HCT116 (cell line): Measurements from ENCODE around the gene SLBP. TPM values are rescaled to one million over a fixed set of nuclear protein-coding genes. Genes with fewer than 3 reads are reported as not detected.

ENCODE experiments used
- ATAC-seq: fragments of 200-7000 bp; cut with Tn5 transposase; 2 replicates; pipeline ENCODE4 v1.9.1; 2020; ENCODE audit warnings: mild to moderate bottlenecking, moderate library complexity
- BruUV-seq: library from RNA; stranded (reverse); fragments of 400-500 nt; replicated peaks from 2 replicates; lab custom pipeline; 2021; lab: Mats Ljungman, UMichigan
- CTCF ChIA-PET: fragments of 300-600 bp; sonication (Branson Sonifier 250); formaldehyde crosslinking; loops from one replicate; lab custom pipeline; 2021; ENCODE audit warnings: antibody characterized with exemption; lab: Charles Lee
- POLR2A ChIA-PET: fragments of 300-600, 350-600 bp; sonication (Branson Sonifier 250); formaldehyde crosslinking; loops from one replicate; lab custom pipeline; 2021; ENCODE audit warnings: antibody characterized with exemption; lab: Charles Lee
- RAD21 ChIA-PET, 2 experiments: fragments of 300-600 bp; sonication (Branson Sonifier 250); formaldehyde crosslinking; loops; one replicate each; lab custom pipeline; 2023; ENCODE audit warnings: low total read pairs in 2 of 2; ENCODE audit not compliant: uncharacterized antibody in 2 of 2, unreplicated experiment in 2 of 2, low non-redundant PET in 1 of 2; lab: Charles Lee
- DNase-seq: peaks from one replicate; pipeline ENCODE4 v3.0.0-alpha.2; 2010; ENCODE audit warnings: low read depth, low spot score
- H2AFZ ChIP-seq: fragments of 200-600 bp; shearing (Covaris generic), sonication (generic); 2 replicates; pipeline ENCODE4 v1.6.1; 2017; ENCODE audit warnings: low read depth, mixed run types, mixed read lengths, antibody characterized with exemption, low read length; ENCODE audit not compliant: poor library complexity, severe bottlenecking
- H3K27ac ChIP-seq: 2 replicates; pipeline ENCODE4 v1.5.1; 2012; ENCODE audit warnings: low read depth, low read length
- H3K27me3 ChIP-seq: fragments of 200-600 bp; sonication (generic); 2 replicates; pipeline ENCODE4 v1.6.1; 2016; ENCODE audit warnings: mixed run types, low read length, mixed read lengths; ENCODE audit not compliant: insufficient read depth
- H3K36me3 ChIP-seq, 2 experiments: fragments of 200-500 bp in 1 of 2; fragments of 200-600 bp in 1 of 2; sonication (Bioruptor generic) in 1 of 2; sonication (generic) in 1 of 2; 2 replicates each; pipeline versions ENCODE4 v1.5.1 to v1.6.1; 2014 to 2016; ENCODE audit warnings: low read length in 2 of 2, inconsistent platforms in 1 of 2, mixed read lengths in 1 of 2, mixed run types in 1 of 2; ENCODE audit not compliant: insufficient read depth in 2 of 2, control insufficient read depth in 1 of 2
- H3K4me1 ChIP-seq, 2 experiments: fragments of 200-600 bp in 1 of 2; sonication (generic) in 1 of 2; 2 replicates each; pipeline versions ENCODE4 v1.5.1 to v1.6.1; 2012 to 2017; ENCODE audit warnings: low read length in 2 of 2, inconsistent platforms in 1 of 2, mild to moderate bottlenecking in 1 of 2, mixed read lengths in 1 of 2, mixed run types in 1 of 2, moderate library complexity in 1 of 2; ENCODE audit not compliant: insufficient read depth in 2 of 2, control insufficient read depth in 1 of 2
- H3K4me2 ChIP-seq: fragments of 200-600 bp; sonication (generic); 2 replicates; pipeline ENCODE4 v1.6.1; 2017; ENCODE audit warnings: mixed run types, low read length, mixed read lengths
- H3K4me3 ChIP-seq, 2 experiments: fragments of 200-600 bp in 1 of 2; sonication (generic) in 1 of 2; replicated peaks in 1 of 2; 2 replicates each; pipeline ENCODE4 v1.5.1; 2011 to 2016; ENCODE audit warnings: low read length in 2 of 2, control low read depth in 1 of 2, low read depth in 1 of 2, mild to moderate bottlenecking in 1 of 2, mixed read lengths in 1 of 2, mixed run types in 1 of 2
- H3K79me2 ChIP-seq: fragments of 200-600 bp; sonication (generic); 2 replicates; pipeline ENCODE4 v1.6.1; 2017; ENCODE audit warnings: mild to moderate bottlenecking, mixed run types, low read length, moderate library complexity, mixed read lengths; ENCODE audit not compliant: insufficient read depth
- H3K9ac ChIP-seq: fragments of 200-600 bp; sonication (generic); 2 replicates; pipeline ENCODE4 v1.6.1; 2016; ENCODE audit warnings: low read length, mixed read lengths
- H3K9me2 ChIP-seq: fragments of 200-600 bp; sonication (generic), shearing (Covaris generic); 2 replicates; pipeline ENCODE4 v1.6.1; 2017; ENCODE audit warnings: mixed run types, mild to moderate bottlenecking, moderate library complexity; ENCODE audit not compliant: insufficient read depth
- H3K9me3 ChIP-seq, 2 experiments: fragments of 200-500 bp in 1 of 2; fragments of 200-600 bp in 1 of 2; sonication (Bioruptor generic) in 1 of 2; sonication (generic) in 1 of 2; 2 replicates each; pipeline ENCODE4 v1.6.1; 2014 to 2017; ENCODE audit warnings: low read length in 2 of 2, mixed read lengths in 2 of 2, inconsistent platforms in 1 of 2, low read depth in 1 of 2, mild to moderate bottlenecking in 1 of 2, mixed run types in 1 of 2, moderate library complexity in 1 of 2; ENCODE audit not compliant: control insufficient read depth in 1 of 2, insufficient read depth in 1 of 2
- H4K20me1 ChIP-seq: fragments of 200-600 bp; sonication (generic), shearing (Covaris generic); 2 replicates; pipeline ENCODE4 v1.6.1; 2017; ENCODE audit warnings: mixed run types, mild to moderate bottlenecking, moderate library complexity; ENCODE audit not compliant: insufficient read depth
- CBX3 ChIP-seq: IDR thresholded peaks from 2 replicates; pipeline ENCODE4 v1.6.1; 2012; ENCODE audit warnings: low read depth
- CTCF ChIP-seq, 3 experiments: fragments of 200-600 bp in 1 of 3; sonication (generic) in 1 of 3; IDR thresholded peaks in 2 of 3; conservative IDR thresholded peaks in 1 of 3; 2 replicates each; pipeline ENCODE4 v1.5.1; 2012 to 2017; ENCODE audit warnings: low read depth in 2 of 3, low read length in 2 of 3, antibody characterized with exemption in 1 of 3, borderline replicate concordance in 1 of 3, control low read depth in 1 of 3, mild to moderate bottlenecking in 1 of 3, mixed read lengths in 1 of 3, mixed run types in 1 of 3, moderate library complexity in 1 of 3; ENCODE audit not compliant: insufficient read depth in 1 of 3
- EZH2phosphoT487 ChIP-seq: fragments of 200-600 bp; IDR thresholded peaks from 2 replicates; pipeline ENCODE4 v1.6.1; 2018; ENCODE audit warnings: antibody characterized with exemption, borderline replicate concordance
- POLR2A ChIP-seq: IDR thresholded peaks from 2 replicates; pipeline ENCODE4 v1.7.0; 2011; ENCODE audit warnings: borderline replicate concordance; ENCODE audit not compliant: insufficient read depth, insufficient read length; ENCODE audit errors: extremely low read depth
- RAD21 ChIP-seq: IDR thresholded peaks from 2 replicates; pipeline ENCODE4 v1.6.1; 2012; ENCODE audit warnings: low read depth, mild to moderate bottlenecking
- SIN3A ChIP-seq: IDR thresholded peaks from 2 replicates; pipeline ENCODE4 v1.6.1; 2012; ENCODE audit warnings: low read depth
- SP1 ChIP-seq: IDR thresholded peaks from 2 replicates; pipeline ENCODE4 v1.6.1; 2012; ENCODE audit warnings: low read depth
- ZFX ChIP-seq: fragments of 450-650 bp; IDR thresholded peaks from 2 replicates; pipeline ENCODE4 v1.6.1; 2017
- intact Hi-C: fragments of 100-400 bp; cut with micrococcal nuclease; formaldehyde crosslinking; loops from 2 replicates; pipeline ENCODE4 v1.10.0; 2022
- total RNA-seq: library from RNA; stranded (reverse); gene quantifications from one replicate; pipeline ENCODE4 v1.2.1, GENCODE V29; 2021; ENCODE audit not compliant: unreplicated experiment
- TF ChIP-seq, protein P1 (sequence below): IDR thresholded peaks from 2 replicates; pipeline ENCODE4 v1.6.1; 2012; ENCODE audit warnings: low read depth

The SLBP gene
- total RNA-seq, 1 experiment from 2014 or later, result 101 TPM

DNA sequence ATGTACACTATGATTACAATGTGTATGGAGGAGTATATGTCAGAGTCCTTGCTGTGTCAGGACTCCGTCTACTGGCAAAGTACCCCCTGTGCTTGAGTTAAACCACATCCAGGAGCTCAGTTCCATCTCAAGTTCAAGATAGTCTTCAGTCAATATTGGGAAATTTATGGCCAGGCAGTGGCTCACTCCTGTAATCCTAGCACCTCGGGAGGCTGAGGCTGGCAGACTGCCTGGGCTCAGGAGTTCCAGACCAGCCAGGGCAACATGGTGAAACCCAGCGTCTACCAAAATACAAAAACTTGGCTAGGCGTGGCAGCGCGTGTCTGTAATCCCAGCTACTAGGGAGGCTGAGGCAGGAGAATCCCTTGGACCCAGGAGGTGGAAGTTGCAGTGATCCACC is 5.8 kb downstream of the SLBP start:
- no TSS peak for BruUV-seq
- no peak overlapping the region for H3K9ac ChIP-seq
- no peaks in the 10 kb centered on the region for H3K9me2 ChIP-seq
- H4K20me1 ChIP-seq, result peaks cover 42% of the 10 kb centered on the region; the same call in 1 of the 2 replicates
- ATAC-seq, result no peak
- ChIA-PET RAD21 (no interaction called here), CTCF (no interaction called here)
- no peak for DNase-seq
- intact Hi-C loops, result no loop called here
- TF ChIP-seq CTCF (IDR thresholded peaks at IDR 0.05 in 2 of 3, conservative IDR thresholded peaks at IDR 0.05 in 1 of 3; ENCODE audit: borderline replicate concordance in 1 of 3, insufficient read depth in 1 of 3, low read depth in 2 of 3, low read length in 2 of 3), result no peak
- no peak for TF ChIP-seq ZFX
- no peak for TF ChIP-seq SP1
- TF ChIP-seq CBX3, result no peak
- no peak for TF ChIP-seq SIN3A
- TF ChIP-seq, protein P1, sequence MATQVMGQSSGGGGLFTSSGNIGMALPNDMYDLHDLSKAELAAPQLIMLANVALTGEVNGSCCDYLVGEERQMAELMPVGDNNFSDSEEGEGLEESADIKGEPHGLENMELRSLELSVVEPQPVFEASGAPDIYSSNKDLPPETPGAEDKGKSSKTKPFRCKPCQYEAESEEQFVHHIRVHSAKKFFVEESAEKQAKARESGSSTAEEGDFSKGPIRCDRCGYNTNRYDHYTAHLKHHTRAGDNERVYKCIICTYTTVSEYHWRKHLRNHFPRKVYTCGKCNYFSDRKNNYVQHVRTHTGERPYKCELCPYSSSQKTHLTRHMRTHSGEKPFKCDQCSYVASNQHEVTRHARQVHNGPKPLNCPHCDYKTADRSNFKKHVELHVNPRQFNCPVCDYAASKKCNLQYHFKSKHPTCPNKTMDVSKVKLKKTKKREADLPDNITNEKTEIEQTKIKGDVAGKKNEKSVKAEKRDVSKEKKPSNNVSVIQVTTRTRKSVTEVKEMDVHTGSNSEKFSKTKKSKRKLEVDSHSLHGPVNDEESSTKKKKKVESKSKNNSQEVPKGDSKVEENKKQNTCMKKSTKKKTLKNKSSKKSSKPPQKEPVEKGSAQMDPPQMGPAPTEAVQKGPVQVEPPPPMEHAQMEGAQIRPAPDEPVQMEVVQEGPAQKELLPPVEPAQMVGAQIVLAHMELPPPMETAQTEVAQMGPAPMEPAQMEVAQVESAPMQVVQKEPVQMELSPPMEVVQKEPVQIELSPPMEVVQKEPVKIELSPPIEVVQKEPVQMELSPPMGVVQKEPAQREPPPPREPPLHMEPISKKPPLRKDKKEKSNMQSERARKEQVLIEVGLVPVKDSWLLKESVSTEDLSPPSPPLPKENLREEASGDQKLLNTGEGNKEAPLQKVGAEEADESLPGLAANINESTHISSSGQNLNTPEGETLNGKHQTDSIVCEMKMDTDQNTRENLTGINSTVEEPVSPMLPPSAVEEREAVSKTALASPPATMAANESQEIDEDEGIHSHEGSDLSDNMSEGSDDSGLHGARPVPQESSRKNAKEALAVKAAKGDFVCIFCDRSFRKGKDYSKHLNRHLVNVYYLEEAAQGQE, result no peak
- TF ChIP-seq EZH2phosphoT487, result no peak
- TF ChIP-seq RAD21, result no peak
- TF ChIP-seq POLR2A, result no peak
- TF ChIP-seq, all 23 proteins: peak for 0
- Histone ChIP-seq H3K79me2 (peaks cover 97% of the 10 kb centered on the region), H3K27ac (no peak overlapping the region), H3K4me1 (peaks cover 6 to 19% of the 10 kb centered on the region in 2 experiments; a peak in 3 of 4 replicates), H3K27me3 (no peaks in the 10 kb centered on the region), H3K4me3 (no peak overlapping the region), H3K36me3 (peaks cover 25 to 62% of the 10 kb centered on the region in 2 experiments), H2AFZ (no peak overlapping the region), H3K4me2 (no peak overlapping the region), H3K9me3 (no peaks in the 10 kb centered on the region)
- POLR2A ChIA-PET, result interaction anchor here (0.6 kb wide), 1 partner anchor 9 kb away, joined by 4 read pairs; no protein-coding TSS in a partner anchor
